C1 segment of cervical spinal cord (tissue), 14 donors: ENCODE results near the gene DESI1.
"Not testable (repeated sequence)": the region's sequence is repeated elsewhere in the genome, so short reads cannot be mapped to it uniquely, and the experiment has no call there.

Experiments
- DNase-seq, 14 donors: peaks; one replicate each; lab custom pipeline; 2025; lab: John Stamatoyannopoulos, UW

The DESI1 gene

DNA sequence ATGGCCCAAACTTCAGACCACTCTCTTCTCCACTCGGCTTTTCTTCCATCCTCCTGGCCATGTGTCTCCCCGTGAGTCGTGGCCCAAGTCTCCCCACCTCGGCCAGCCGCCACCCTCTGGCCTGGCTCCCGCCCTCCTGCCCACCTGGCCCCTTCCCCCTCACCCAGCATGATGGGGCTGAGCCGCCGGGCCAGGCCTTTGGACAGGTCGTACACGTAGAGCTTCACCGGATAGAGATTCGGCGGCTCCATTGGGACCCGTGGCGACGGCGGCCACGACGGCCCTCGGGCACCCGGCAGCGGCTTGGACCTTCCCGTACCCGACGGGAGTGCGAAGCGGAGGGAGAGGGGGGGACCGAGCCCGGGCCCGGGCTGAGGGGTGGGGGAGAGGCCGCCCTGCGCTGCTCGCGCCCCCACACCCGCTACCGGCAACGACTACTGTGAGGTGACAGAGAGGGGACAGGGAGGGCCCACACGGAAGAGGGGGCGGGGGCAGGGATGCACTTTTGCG, at the start of gene DESI1:
Gene DESI1 (minus strand): TSS at position 455 of the 510 bp plus-strand sequence. CDS start 204 bp downstream, at position 251.
- peak in 2 of 14 donors; percentile 61 to 65 for DNase-seq

DNA sequence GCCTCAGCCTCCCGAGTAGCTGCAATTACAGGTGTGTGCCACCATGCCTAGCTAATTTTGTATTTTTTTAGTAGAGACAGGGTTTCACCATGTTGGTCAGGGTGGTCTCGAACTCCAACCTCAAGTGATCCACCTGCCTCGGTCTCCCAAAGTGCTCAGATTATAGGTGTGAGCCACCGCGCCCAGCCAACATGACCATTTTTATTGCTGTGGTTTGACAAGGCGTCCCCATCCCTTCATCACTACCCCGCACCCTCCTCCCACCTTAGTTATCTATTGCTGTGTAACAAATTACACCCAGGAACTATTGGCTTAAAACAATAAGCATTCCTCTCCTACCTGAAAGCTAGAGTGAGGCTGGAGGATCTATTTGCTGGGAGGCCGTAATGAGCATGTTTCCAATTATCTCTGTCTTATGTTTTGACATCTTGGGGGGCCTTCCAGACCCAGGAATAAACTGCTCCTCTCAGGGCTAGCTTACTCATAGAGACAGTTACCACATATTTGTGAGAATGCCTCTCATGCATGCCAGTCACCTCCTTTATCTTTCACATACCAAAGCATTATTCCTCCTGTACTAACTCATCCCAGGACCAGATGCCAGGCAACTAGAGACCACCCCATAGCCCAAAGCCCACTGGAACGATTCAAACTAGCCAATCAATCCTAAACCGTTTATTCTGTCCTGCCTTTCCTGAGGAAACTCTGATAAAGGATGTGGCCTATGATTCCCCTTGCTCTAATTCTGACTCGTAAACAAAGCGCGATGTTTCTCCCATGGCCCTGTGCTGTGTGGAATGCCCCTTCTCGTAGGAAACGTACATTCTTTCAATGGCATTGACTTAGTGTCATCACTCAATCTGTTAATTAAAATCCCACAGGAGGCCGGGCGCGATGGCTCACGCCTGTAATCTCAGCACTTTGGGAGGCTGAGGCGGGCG, 48.4 kb upstream of the DESI1 start:
- DNase-seq: no peak

DNA sequence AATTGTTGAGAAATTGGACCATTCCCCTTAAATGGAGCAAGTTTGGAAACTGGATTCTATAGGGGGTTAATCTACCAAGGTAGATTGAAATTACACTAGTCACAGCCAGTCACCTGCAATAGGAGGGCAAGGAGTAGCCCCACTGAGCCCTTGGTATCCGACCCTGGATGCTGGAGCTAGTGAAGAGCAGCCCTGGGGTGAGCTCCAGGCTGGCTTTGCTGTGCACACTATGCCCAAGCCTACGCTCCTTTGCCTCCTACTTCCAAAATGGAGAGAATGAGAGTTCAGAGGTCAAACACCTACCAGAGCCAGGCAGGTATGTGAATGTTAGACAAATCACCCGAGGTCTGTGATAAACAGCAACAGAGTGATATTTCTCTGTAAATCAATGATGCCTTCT, 44.1 kb upstream of the DESI1 start:
- no peak for DNase-seq

DNA sequence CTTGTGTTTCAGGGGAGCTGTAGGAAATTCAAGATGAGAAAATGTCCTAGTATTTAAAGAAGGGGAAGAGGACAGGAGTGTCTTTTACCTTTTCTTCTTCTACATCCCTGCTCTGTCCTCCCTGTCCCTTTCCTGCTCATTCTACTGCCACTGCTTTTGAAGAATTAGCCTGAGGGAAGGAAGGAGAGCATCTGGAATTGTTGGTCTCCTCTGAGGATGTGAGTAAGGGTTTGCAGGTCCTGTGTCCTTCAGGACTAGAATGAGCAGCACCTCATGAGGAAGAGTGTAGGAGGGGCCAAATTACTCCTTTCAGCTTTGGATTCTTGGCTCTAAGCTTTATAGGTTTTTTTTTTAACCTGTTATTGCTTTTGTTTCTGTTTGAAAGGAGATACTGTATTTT, 43.6 kb upstream of the DESI1 start:
- DNase-seq: no peak

DNA sequence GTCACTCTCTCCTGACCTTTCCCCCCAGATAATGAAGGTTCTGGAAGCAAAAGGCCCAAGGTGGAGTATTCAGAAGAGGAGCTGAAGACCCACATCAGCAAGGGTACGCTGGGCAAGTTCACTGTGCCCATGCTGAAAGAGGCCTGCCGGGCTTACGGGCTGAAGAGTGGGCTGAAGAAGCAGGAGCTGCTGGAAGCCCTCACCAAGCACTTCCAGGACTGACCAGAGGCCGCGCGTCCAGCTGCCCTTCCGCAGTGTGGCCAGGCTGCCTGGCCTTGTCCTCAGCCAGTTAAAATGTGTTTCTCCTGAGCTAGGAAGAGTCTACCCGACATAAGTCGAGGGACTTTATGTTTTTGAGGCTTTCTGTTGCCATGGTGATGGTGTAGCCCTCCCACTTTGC, 42.8 kb upstream of the DESI1 start:
- DNase-seq: not testable (repeated sequence)

DNA sequence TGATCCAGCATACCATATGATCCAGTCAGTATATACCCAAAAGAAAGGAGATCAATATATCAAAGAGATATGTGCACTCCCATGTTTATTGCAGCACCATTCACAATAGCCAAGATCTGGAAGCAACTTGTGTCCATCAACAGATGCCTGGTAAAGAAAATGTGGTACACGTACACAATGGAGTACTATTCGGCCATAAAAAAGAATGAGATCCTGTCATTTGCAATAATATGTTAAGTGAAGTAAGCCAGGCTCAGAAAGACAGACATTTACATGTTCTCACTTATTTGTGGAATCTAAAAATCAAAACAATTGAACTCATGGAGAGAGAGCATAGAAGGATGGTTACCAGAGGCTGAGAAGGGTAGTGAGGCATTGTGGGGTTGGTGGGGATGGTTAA, 40.9 kb upstream of the DESI1 start:
- no peak for DNase-seq

DNA sequence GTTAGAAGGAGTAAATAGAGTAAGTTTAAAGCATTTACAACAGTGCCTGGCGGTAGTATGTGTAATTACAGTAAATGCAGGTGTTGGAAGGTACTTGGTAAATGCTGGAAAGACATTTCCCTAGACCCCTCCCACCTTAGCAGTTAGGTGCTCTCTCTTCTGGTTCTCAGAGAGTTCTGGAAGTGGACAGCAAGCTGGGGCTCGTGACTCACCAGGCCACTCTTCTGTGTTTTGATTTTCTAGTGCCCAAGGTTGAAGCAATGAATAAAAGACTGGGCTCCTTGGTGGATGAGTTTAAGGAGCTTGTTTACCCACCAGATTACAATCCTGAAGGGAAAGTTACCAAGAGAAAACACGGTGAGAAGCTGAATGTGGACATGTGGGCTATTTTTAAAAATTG, 40.2 kb upstream of the DESI1 start:
- DNase-seq: no peak

DNA sequence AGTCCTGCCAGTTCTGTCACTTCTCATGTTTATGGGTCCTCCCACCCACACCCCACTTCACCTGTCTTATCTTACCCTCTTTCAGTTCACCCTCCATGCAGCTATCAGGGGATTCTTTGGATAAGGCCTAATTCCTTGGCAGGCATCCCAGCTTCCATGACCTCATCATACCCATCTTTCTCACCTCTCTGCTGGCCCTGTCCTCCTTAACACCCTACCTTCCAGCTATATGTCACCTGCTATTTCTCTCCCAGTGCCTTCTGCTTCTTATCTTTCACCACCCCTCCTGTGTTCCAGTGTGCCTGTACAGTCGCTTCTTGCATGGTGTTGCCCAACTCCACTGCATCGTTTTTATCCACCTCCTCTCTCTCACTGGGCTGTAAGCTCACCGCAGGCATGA, 39.6 kb upstream of the DESI1 start:
- DNase-seq: no peak

DNA sequence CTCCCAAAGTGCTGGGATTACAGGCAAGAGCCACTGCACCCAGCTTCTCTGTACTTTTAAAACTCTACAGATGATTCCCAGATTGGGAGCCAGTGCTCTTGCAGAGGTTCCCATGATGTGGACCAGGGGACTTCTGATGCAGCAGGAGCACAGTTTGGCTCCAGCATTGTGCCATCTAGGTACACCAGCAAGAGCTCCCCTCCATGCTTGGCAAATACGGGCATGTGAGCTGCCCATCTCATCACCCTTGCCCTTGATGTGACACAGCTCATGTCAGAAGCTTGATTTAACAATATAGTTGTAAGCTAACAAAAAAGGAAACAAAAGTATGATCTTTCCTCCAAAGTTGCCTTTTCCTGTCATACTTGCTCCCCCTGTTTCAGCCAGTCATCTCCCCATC, 39.1 kb upstream of the DESI1 start:
- DNase-seq: no peak

DNA sequence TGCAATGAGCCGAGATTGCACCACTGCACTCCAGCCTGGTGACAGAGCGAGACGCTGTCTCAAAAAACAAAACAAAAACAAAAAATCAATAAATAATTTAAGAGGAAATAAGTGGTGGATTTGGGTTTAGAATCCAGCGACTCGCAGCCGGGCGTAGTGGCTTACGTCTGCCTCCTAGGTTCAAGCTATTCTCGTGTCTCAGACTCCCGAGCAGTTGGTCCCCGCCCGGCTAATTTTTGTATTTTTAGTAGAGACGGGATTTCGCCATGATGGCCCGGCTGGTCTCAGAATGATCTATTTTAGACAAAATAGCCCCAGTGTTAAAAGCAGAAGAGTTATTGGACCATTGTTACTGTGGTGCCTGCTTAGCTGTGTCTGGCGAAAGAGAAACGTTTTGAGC, 38.0 kb upstream of the DESI1 start:
- DNase-seq: no peak

DNA sequence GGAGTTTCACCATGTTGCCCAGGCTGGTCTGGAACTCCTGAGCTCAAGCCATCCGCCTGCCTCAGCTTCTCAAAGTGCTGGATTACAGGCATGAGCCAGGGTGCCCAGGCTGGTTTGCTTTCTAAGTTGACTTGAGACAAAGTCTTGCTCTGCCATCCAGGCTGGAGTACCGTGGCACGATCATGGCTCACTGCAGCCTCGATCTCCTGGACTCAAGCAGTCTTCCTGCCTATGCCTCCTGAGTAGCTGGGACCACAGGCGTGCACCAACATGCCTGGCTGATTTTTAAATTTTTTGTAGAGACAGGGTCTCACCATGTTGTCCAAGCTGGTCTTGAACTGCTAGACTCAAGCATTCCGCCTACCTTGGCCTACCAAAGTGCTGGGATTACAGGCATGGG, 36.9 kb upstream of the DESI1 start:
- DNase-seq: no peak

DNA sequence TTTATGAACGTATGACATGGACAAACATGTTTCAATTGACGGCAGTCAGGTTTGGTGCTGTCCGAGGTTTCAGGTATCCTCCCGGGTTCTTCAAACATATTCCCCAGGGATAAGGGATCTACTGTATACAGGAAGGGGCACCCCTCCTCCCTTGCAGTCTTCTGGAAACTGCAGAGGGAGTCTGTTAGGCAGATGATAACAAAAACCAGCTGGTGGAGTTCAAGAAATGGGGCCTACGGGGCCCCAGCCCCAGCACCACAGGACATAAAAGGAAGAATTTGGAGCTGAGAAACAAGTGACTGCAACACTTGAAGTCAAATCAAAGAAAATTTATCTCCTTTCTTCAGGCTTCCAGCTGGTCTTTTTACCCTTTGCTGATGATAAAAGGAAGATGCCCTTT, 35.7 kb upstream of the DESI1 start:
- DNase-seq: no peak

DNA sequence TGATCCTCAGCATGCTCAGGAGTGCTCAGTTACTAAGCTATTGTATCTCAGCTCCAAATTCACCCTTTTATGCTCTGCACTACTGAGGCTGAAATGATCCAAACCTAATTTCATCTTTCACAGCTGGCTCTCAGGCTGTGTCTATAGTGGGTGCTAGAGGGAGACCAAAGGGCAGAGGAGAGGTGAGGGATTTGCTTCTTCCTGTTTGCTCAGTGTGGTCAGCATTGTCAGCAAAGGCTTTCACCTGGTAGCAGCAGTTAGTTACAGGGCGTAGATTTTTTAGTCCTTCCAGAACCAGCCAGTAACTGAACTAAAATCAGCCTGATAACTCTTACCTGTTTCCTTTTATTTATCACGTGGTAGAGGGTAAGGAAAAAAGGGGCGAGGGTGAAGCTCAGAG, 33.5 kb upstream of the DESI1 start:
- no peak for DNase-seq

DNA sequence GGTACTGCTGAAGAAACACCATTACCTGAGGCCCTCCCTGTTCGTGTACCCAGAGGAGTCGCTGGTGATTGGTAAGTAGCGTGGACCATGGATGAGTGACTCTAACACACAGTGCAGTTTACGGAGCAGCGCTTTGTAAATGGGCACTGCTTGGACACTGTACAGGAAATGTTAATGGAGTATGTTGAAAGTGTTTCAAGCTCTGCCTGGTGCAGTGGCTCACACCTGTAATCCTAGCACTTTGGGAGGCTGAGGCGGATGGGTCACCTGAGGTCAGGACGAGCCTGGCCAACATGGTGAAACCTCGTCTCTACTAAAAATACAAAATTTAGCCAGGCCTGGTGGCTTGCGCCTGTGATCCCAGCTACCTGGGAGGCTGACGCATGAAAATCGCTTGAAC, 30.0 kb upstream of the DESI1 start:
- DNase-seq: no peak

DNA sequence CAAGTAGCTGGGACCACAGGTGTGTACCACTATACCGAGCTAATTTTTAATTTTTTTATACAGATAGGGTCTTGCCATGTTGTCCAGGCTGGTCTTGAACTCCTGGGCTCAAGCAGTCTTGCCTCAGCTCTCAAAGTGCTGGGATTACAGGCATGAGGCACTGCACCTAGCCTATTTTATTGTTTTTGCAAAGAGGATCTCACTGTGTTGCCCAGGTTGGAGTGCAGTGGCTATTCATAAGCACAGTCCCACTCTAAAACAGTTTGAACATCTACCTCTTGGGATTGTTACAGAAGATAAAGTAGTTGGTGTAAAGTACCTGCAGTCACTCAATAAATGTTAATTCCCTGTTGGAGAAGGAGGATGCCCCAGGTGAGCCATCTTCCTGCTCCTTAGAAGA, 29.4 kb upstream of the DESI1 start:
- DNase-seq: no peak

DNA sequence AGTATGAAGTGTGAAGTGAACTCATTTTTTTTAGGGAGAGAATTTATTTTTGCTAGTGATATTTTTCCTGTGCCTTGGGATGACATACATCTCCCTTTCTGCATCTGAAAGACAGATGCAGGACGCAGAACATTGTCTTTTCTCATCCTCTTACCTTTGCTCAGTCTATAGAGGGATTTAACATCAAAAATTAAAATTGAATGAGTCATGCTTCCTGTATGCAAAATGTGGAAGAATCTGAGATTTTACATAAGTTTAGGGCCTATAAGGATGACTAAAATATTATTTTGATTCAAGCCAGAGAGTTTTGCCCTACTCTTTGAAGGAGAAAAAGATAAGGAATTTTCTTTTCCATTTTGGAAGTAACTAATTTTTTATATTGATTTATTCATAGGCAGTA, 27.6 kb upstream of the DESI1 start:
- DNase-seq: no peak

DNA sequence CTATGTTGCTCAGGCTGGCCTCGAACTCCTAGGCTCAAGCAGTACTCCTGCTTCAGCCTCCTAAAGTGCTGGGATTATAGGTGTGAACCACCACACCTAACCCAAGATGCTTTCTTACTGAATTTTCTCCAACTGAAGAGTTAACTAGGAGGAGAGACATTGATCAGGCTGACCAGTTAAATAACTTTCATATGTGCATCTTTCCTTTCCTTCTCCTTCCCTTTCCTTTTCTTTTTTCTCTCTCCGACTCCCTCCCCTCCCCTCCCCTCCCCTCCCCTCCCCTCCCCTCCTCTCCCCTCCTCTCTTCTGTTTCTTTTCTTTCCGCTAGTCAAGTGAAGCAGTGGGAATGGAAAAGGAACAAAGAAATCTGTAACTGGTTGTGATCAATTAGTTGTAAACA, 26.9 kb upstream of the DESI1 start:
- no peak for DNase-seq

DNA sequence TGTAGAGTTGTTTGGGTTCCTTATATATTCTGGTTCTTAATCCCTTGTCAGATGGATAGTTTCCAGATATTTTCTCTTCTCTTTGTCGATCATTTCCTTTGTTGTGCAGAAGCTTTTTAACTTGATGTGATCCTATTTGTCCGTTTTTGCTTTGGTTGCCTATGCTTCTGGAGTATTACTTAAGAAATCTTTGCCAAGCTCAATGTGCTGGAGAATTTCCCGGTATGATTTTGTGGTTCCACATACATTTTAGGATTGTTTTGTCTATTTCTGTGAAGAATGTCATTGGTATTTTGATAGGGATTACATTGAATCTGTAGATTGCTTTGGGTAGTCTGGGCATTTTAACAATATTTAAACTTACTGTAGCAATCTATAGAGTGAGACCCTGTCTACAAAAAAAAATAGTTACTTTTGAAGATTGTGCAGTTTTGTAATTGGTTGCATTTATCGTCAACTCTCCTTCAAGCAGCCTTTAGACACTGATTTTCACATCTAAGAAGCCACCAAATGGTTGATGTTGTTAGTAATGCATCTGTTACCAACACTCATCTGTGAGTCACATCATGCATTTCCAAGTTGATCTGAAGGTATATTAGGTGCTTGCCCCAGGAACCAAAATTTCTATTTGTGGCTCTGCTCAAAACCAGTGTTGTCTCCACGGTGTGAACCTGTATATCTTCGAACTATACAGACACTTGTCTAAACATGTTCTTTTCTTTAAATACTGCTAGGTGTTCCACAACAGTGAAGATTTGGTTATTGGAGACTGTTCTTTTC, 21.7 kb upstream of the DESI1 start:
- no peak for DNase-seq

DNA sequence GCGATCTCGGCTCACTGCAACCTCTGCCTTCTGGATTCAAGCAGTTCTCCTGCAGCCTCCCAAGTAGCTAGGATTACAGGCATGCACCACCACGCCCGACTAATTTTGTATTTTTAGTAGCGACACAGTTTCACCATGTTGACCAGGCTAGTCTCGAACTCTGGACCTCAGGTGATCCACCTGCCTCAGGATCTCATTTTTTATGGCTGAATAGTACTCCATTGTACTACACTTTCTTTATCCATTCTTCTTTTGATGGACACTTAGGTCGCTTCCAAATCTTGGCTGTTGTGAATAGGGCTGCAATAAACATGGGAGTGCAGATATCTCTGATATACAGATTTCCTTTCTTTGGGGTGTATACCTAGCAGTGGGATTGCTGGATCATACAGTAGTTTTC, 21.0 kb upstream of the DESI1 start:
- DNase-seq: no peak

DNA sequence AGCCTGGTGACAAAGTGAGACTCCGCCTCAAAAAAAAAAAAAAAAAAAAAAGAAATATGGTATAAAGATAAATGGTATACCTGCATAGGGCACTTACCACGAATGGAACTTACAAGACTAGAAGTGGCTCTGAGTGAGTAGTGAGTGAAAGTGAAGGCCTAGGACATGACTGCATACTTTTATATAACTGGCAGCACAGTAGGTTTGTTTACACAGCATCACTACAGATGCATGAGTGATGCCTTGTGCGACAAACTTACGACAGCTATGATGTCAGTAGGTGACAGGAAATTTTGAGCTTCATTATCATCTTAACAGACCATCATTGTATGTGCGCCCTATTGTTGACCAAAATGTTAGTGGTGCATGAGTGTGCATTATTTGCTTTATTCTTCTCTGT, 17.9 kb upstream of the DESI1 start:
- no peak for DNase-seq

DNA sequence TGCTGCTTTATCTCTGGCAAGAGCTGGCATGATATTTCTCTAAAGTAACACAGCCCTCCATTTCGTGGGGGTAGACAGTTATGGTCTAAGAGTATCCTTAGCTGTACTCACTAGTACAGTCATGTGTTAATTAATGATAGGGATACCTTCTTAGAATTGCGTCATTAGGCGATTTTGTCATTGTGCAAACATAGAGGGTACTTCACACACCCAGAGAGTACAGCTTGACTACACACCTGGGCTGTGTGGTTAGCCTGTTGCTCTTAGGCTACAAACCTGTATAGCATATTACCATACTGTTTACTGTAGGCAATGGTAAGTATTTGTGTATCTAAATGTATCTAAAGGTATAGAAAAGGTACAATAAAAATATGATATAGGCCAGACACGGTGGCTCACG, 17.3 kb upstream of the DESI1 start:
- no peak for DNase-seq

DNA sequence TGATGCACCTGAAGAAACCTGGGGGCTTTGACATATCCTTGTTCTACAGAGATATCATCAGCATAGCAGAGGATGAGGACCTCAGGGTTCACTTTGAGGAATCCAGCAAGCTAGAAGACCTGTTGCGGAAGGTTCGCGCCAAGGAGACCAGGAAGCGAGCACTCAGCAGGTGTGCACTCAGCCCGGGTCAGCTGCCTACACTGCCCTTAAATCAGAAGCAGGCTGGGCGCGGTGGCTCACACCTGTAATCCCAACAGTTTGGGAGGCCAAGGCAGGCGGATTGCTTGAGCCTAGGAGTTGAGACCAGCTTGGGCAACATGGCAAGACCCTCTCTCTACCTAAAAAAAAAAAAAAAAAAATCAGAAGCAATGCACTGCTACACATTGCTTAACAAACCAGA, 16.8 kb upstream of the DESI1 start:
- not testable (repeated sequence) for DNase-seq

DNA sequence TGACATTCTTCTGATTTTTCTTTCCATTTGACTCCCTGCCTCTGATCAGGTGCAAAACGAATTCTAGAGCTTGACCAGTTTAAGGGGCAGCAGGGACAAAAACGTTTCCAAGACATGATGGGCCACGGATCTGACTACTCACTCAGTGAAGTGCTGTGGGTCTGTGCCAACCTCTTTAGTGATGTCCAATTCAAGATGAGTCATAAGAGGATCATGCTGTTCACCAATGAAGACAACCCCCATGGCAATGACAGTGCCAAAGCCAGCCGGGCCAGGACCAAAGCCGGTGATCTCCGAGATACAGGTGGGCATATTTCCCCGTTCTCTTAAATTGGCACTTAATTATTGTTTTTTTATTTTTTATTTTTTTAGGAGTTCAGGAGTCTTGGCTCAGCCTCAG, 15.6 kb upstream of the DESI1 start:
- peak in 5 of 14 donors; percentile 4 to 57 (median 20) for DNase-seq
